Kidney (tissue), 14 donors: ENCODE measurements around the gene SLC29A1. TPM values are rescaled to one million over a fixed set of nuclear protein-coding genes. Genes with fewer than 3 reads are reported as not detected.

Experiments
- DNase-seq, 5 donors: peaks; one replicate each; pipeline ENCODE4 v3.0.0-alpha.2; 2013 to 2020
- FAIRE-seq: peaks from 2 replicates; lab custom pipeline; 2012; peaks lifted over from hg19 to GRCh38; lab: Jason Lieb, UNC
- H3K27ac ChIP-seq, 2 donors: one replicate each; pipeline ENCODE4 v1.7.0; 2013; ENCODE audit warnings: low read depth in 2 of 2, low read length in 2 of 2, inconsistent platforms in 1 of 2
- H3K27me3 ChIP-seq: one replicate; pipeline ENCODE4 v1.7.1; 2013; ENCODE audit warnings: low read length, inconsistent platforms; ENCODE audit not compliant: control insufficient read depth, insufficient read depth
- H3K36me3 ChIP-seq, 3 donors: one replicate each; pipeline versions ENCODE4 v1.7.0 to v1.7.1; 2013; ENCODE audit warnings: low read length in 3 of 3, control low read depth in 1 of 3, inconsistent platforms in 1 of 3; ENCODE audit not compliant: insufficient read depth in 3 of 3, control insufficient read depth in 2 of 3
- H3K4me1 ChIP-seq, 3 donors: one replicate each; pipeline versions ENCODE4 v1.7.0 to v1.7.1; 2013; ENCODE audit warnings: low read length in 3 of 3, inconsistent platforms in 1 of 3, low read depth in 1 of 3; ENCODE audit not compliant: control insufficient read depth in 2 of 3, insufficient read depth in 2 of 3
- H3K4me3 ChIP-seq, 3 donors: one replicate each; pipeline versions ENCODE4 v1.7.0 to v1.8.1; 2013; ENCODE audit warnings: low read length in 3 of 3, control low read depth in 1 of 3, inconsistent platforms in 1 of 3
- H3K9ac ChIP-seq, 3 donors: one replicate each; pipeline versions ENCODE4 v1.7.0 to v1.7.1; 2013; ENCODE audit warnings: low read length in 3 of 3, control low read depth in 1 of 3, inconsistent platforms in 1 of 3
- H3K9me3 ChIP-seq, 3 donors: one replicate each; pipeline versions ENCODE4 v1.7.0 to v1.7.1; 2013; ENCODE audit warnings: low read length in 3 of 3, control low read depth in 1 of 3, inconsistent platforms in 1 of 3; ENCODE audit not compliant: control insufficient read depth in 2 of 3, insufficient read depth in 1 of 3
- intact Hi-C: fragments of 100-400 bp; cut with DNase I; formaldehyde crosslinking; loops from one replicate; pipeline ENCODE4 v1.11.1; 2022
- polyA plus RNA-seq: library from polyadenylated mRNA; stranded (reverse); fragments of 350-450 nt; fragmentation: Illumina TruSeq; extraction: RNeasy Lipid Tissue Mini Kit (QIAGEN cat#74804); gene quantifications from one replicate; pipeline ENCODE4 v1.2.3, GENCODE V29; 2014; ENCODE audit warnings: low read depth, low replicate concordance; ENCODE audit not compliant: insufficient read depth
- total RNA-seq: library from RNA; stranded (reverse); fragmentation: NEBNext Ultra II Directional; extraction: Animal tissue kit (Norgen Biotek cat#: 25700); gene quantifications from one replicate; pipeline ENCODE4 v1.2.1, GENCODE V29; 2021
- TF ChIP-seq, protein P1 (sequence below): IDR thresholded peaks from 3 replicates; pipeline ENCODE4 v1.5.1; 2012; ENCODE audit warnings: mild to moderate bottlenecking, moderate library complexity, borderline replicate concordance; ENCODE audit not compliant: insufficient read depth; ENCODE audit errors: extremely low read depth
- donor health status: control.
- donor health status: control.
- donor health status: control.
- donor health status: control.
- donor health status: control.
- donor health status: DM: yes; HTN: yes; CAD: no.
- donor health status: Normal renal cell carcinoma (clear cell type).

SLC29A1 gene
- total and polyA plus RNA-seq, 2 donors from 2014 or later: 50.1 to 74.6 TPM

GRCh38 chr6:44232676-44233566, 9.5 kb downstream of the SLC29A1 start:
- no peak overlapping the region for H3K27ac ChIP-seq
- TF ChIP-seq, protein P1, sequence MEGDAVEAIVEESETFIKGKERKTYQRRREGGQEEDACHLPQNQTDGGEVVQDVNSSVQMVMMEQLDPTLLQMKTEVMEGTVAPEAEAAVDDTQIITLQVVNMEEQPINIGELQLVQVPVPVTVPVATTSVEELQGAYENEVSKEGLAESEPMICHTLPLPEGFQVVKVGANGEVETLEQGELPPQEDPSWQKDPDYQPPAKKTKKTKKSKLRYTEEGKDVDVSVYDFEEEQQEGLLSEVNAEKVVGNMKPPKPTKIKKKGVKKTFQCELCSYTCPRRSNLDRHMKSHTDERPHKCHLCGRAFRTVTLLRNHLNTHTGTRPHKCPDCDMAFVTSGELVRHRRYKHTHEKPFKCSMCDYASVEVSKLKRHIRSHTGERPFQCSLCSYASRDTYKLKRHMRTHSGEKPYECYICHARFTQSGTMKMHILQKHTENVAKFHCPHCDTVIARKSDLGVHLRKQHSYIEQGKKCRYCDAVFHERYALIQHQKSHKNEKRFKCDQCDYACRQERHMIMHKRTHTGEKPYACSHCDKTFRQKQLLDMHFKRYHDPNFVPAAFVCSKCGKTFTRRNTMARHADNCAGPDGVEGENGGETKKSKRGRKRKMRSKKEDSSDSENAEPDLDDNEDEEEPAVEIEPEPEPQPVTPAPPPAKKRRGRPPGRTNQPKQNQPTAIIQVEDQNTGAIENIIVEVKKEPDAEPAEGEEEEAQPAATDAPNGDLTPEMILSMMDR: no peak
- H3K9me3 ChIP-seq: no peaks in the 10 kb centered on the region
- H3K4me1 ChIP-seq: peaks cover 0 to 28% (median 24%) of the 10 kb centered on the region in 3 donors
- H3K36me3 ChIP-seq: peaks cover 0 to 5% (median 0%) of the 10 kb centered on the region in 3 donors
- H3K9ac ChIP-seq: no peak overlapping the region
- H3K27me3 ChIP-seq: no peaks in the 10 kb centered on the region
- H3K4me3 ChIP-seq: no peak overlapping the region
- DNase-seq: no peak
- FAIRE-seq: no peak
- intact Hi-C loops: no loop called here

DNA sequence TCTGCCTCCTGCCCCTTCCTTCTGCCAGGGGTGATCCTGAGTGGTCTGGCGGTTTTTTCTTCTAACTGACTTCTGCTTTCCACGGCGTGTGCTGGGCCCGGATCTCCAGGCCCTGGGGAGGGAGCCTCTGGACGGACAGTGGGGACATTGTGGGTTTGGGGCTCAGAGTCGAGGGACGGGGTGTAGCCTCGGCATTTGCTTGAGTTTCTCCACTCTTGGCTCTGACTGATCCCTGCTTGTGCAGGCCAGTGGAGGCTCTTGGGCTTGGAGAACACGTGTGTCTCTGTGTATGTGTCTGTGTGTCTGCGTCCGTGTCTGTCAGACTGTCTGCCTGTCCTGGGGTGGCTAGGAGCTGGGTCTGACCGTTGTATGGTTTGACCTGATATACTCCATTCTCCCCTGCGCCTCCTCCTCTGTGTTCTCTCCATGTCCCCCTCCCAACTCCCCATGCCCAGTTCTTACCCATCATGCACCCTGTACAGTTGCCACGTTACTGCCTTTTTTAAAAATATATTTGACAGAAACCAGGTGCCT, 10.2 kb downstream of the SLC29A1 start:
- Histone ChIP-seq H3K27ac (no peak overlapping the region), H3K36me3 (peaks cover 0 to 5% (median 0%) of the 10 kb centered on the region in 3 donors), H3K9ac (no peak overlapping the region), H3K27me3 (no peaks in the 10 kb centered on the region), H3K9me3 (no peaks in the 10 kb centered on the region), H3K4me1 (peaks cover 0 to 28% (median 27%) of the 10 kb centered on the region in 3 donors), H3K4me3 (no peak overlapping the region)
- TF ChIP-seq, protein P1: no peak
- no peak for DNase-seq
- FAIRE-seq: no peak
- intact Hi-C loops: no loop called here

- Histone ChIP-seq H3K4me1 (peaks cover 0 to 28% (median 27%) of the 10 kb centered on the region in 3 donors), H3K27me3 (no peaks in the 10 kb centered on the region), H3K4me3 (no peak overlapping the region), H3K36me3 (peaks cover 0 to 5% (median 0%) of the 10 kb centered on the region in 3 donors), H3K9ac (peak overlapping the region in 1 of 3 donors; percentile 38), H3K9me3 (no peaks in the 10 kb centered on the region), H3K27ac (peak overlapping the region; percentile 26 to 53)
- intact Hi-C loops: no loop called here
- DNase-seq (peak; percentile 81 to 93 (median 83)), FAIRE-seq (no peak)
- TF ChIP-seq, protein P1: peak; percentile 60
These were observed 11.0 kb downstream of the SLC29A1 start for GRCh38 chr6:44234101-44235025.
